Hepatic stellate cell (primary cell): ENCODE measurements around the gene OSGIN1.

Source experiments
- DNase-seq: peaks from one replicate; pipeline ENCODE4 v3.0.0; 2011; ENCODE audit warnings: low spot score

OSGIN1 gene

GRCh38 chr16:84000989-84001642, 48.1 kb downstream of the OSGIN1 start:
- DNase-seq, result no peak

GRCh38 chr16:84001726-84002125, 48.7 kb downstream of the OSGIN1 start:
- DNase-seq, result no peak

- DNase-seq, result no peak
Measured at GRCh38 chr16:84003038-84003437, 50.0 kb downstream of the OSGIN1 start.

GRCh38 chr16:84004442-84004841, 51.4 kb downstream of the OSGIN1 start:
- no peak for DNase-seq

GRCh38 chr16:84005391-84005790, 52.4 kb downstream of the OSGIN1 start:
- DNase-seq, result no peak

GRCh38 chr16:84007520-84007919, 54.5 kb downstream of the OSGIN1 start:
- DNase-seq, result no peak

- DNase-seq, result no peak
Measured at GRCh38 chr16:84007965-84008364, 54.9 kb downstream of the OSGIN1 start.

- DNase-seq, result no peak
Measured at GRCh38 chr16:84009282-84009681, 56.2 kb downstream of the OSGIN1 start.

GRCh38 chr16:84013787-84014569, 60.9 kb downstream of the OSGIN1 start:
- DNase-seq, result no peak

GRCh38 chr16:84014570-84015327, 61.7 kb downstream of the OSGIN1 start:
- DNase-seq, result no peak

- DNase-seq, result no peak
Measured at GRCh38 chr16:84015399-84015798, 62.4 kb downstream of the OSGIN1 start.
